PC-3 (cell line): ENCODE data around the gene MTG1. TPM values are rescaled to one million over a fixed set of nuclear protein-coding genes. Genes with fewer than 3 reads are reported as not detected.

Source experiments
- ATAC-seq: fragments of 200-7000 bp; cut with Tn5 transposase; 2 replicates; pipeline ENCODE4 v1.9.1; 2020; ENCODE audit warnings: mild to moderate bottlenecking, moderate library complexity
- BruUV-seq: library from RNA; stranded (reverse); fragments of 400-500 nt; replicated peaks from 2 replicates; lab custom pipeline; 2021; lab: Mats Ljungman, UMichigan
- CTCF ChIA-PET: fragments of 300-600 bp; sonication (Branson Sonifier 250); formaldehyde crosslinking; loops from one replicate; lab custom pipeline; 2022; ENCODE audit warnings: antibody characterized with exemption; lab: Charles Lee
- POLR2A ChIA-PET: fragments of 300-600 bp; sonication (Branson Sonifier 250); formaldehyde crosslinking; loops from one replicate; lab custom pipeline; 2022; ENCODE audit warnings: antibody characterized with exemption; ENCODE audit not compliant: unreplicated experiment; lab: Charles Lee
- DNase-seq: peaks from one replicate; pipeline ENCODE4 v3.0.0-alpha.2; 2015
- H2AFZ ChIP-seq: fragments of 300-600 bp; sonication (generic); 2 replicates; pipeline ENCODE4 v1.6.0; 2016; ENCODE audit warnings: antibody characterized with exemption, low read length
- H3F3A ChIP-seq: fragments of 300-600 bp; sonication (generic); one replicate; pipeline ENCODE4 v1.6.0; 2017; ENCODE audit warnings: antibody characterized with exemption, low read length, control low read depth, mild to moderate bottlenecking; ENCODE audit not compliant: unreplicated experiment
- H3K27ac ChIP-seq: fragments of 300-600 bp; sonication (generic); 2 replicates; pipeline ENCODE4 v1.5.1; 2016; ENCODE audit warnings: mild to moderate bottlenecking, low read length
- H3K27me3 ChIP-seq: fragments of 300-600 bp; sonication (generic); 2 replicates; pipeline ENCODE4 v1.6.1; 2016; ENCODE audit warnings: low read length, mixed read lengths
- H3K36me3 ChIP-seq: fragments of 300-600 bp; sonication (generic); 2 replicates; pipeline ENCODE4 v1.6.1; 2016; ENCODE audit warnings: low read depth, mixed run types, low read length, mixed read lengths
- H3K4me1 ChIP-seq: fragments of 300-600 bp; sonication (generic); 2 replicates; pipeline ENCODE4 v1.5.1; 2016; ENCODE audit warnings: low read length; ENCODE audit not compliant: insufficient read depth
- H3K4me2 ChIP-seq: fragments of 300-600 bp; sonication (generic); 2 replicates; pipeline ENCODE4 v1.6.0; 2016; ENCODE audit warnings: low read length
- H3K4me3 ChIP-seq: fragments of 300-600 bp; sonication (generic); 2 replicates; pipeline ENCODE4 v1.5.1; 2016; ENCODE audit warnings: mild to moderate bottlenecking, low read length, mixed read lengths
- H3K79me2 ChIP-seq: fragments of 300-600 bp; sonication (generic); 2 replicates; pipeline ENCODE4 v1.6.1; 2017; ENCODE audit warnings: low read length, mixed read lengths
- H3K9ac ChIP-seq: fragments of 300-600 bp; sonication (generic); 2 replicates; pipeline ENCODE4 v1.6.0; 2016; ENCODE audit warnings: mild to moderate bottlenecking, low read length
- H3K9me2 ChIP-seq: fragments of 300-600 bp; sonication (generic); replicated peaks from 2 replicates; pipeline ENCODE4 v1.6.1; 2016; ENCODE audit warnings: mixed run types, low read length, mixed read lengths
- H3K9me3 ChIP-seq: fragments of 300-600 bp; sonication (generic); 2 replicates; pipeline ENCODE4 v1.6.1; 2016; ENCODE audit warnings: low read length, mixed read lengths
- H4K20me1 ChIP-seq: fragments of 300-600 bp; sonication (generic); 2 replicates; pipeline ENCODE4 v1.6.1; 2016; ENCODE audit warnings: low read length, mixed read lengths
- CTCF ChIP-seq: fragments of 300-600 bp; sonication (generic); conservative IDR thresholded peaks from 2 replicates; pipeline ENCODE4 v1.5.1; 2017; ENCODE audit warnings: antibody characterized with exemption, low read depth, mild to moderate bottlenecking, low read length
- EZH2 ChIP-seq: fragments of 300-600 bp; sonication (generic); IDR thresholded peaks from one replicate; pipeline ENCODE4 v1.6.1; 2017; ENCODE audit warnings: antibody characterized with exemption, mild to moderate bottlenecking, low read length; ENCODE audit not compliant: unreplicated experiment
- EZH2phosphoT487 ChIP-seq: fragments of 300-600 bp; sonication (generic); IDR thresholded peaks from 2 replicates; pipeline ENCODE4 v1.6.1; 2018; ENCODE audit warnings: mild to moderate bottlenecking, antibody characterized with exemption, low read length, borderline replicate concordance
- intact Hi-C: fragments of 100-400 bp; cut with micrococcal nuclease; formaldehyde crosslinking; loops from 2 replicates; pipeline ENCODE4 v1.9.0; 2023
- total RNA-seq: library from RNA; depleted of rRNA; stranded (reverse); fragments of >200 nt; gene quantifications from 2 replicates; pipeline ENCODE4 v1.2.3, GENCODE V29; 2014

The MTG1 gene
- total RNA-seq, 1 experiment from 2014 or later: 39.4 TPM

GRCh38 chr10:133458021-133458709 lies 64.2 kb downstream of the MTG1 start:
- CTCF ChIA-PET: no interaction called here
- TF ChIP-seq EZH2 (no peak), CTCF (no peak), EZH2phosphoT487 (no peak)
- H3K9ac ChIP-seq: no peak overlapping the region
- no peaks in the 10 kb centered on the region for H4K20me1 ChIP-seq
- no peaks in the 10 kb centered on the region for H3K9me3 ChIP-seq
- no peaks in the 10 kb centered on the region for H3K36me3 ChIP-seq
- BruUV-seq: no TSS peak
- intact Hi-C loops: no loop called here
- no peaks in the 10 kb centered on the region for H3K79me2 ChIP-seq
- DNase-seq (no peak), ATAC-seq (no peak)
- no peaks in the 10 kb centered on the region for H3K9me2 ChIP-seq
- no peak overlapping the region for H3K4me3 ChIP-seq
- H2AFZ ChIP-seq: no peak overlapping the region
- no peaks in the 10 kb centered on the region for H3K4me1 ChIP-seq
- H3K27me3 ChIP-seq: no peaks in the 10 kb centered on the region
- no peaks in the 10 kb centered on the region for H3F3A ChIP-seq
- H3K4me2 ChIP-seq: no peak overlapping the region
- H3K27ac ChIP-seq: no peak overlapping the region
- POLR2A ChIA-PET: no interaction called here

DNA sequence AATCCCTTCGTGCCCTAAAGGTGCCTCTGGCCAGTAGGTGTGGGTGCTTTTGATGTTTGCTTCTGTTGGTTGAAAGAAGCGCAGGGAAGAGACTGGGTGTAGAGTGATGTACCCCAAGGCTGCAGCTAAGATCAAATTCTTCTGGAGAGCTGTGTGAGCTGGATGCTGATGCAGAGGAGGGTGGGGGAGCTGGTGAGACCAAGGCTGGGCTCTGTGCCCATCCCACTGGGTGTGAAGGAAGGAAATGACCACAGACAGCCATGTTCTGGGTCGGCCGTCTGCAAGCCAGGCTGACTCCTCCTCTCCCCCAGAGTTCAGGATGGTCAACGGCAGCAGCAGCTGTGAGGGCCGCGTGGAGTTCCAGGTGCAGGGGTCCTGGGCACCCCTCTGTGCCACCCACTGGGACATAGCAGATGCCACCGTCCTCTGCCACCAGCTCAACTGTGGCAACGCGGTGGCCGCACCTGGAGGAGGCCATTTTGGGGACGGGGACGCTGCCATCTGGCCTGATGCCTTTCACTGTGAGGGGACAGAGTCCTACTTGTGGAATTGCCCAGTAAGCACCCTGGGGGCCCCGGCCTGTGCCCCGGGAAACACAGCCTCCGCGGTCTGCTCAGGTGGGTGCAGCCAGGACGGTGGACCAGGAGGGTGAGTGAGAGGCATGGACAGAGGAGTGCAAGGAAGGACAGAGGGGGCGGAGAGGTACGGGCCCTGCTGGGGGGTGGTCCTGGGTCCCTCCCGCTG lies 64.9 kb downstream of the MTG1 start:
- intact Hi-C loops: no loop called here
- no peaks in the 10 kb centered on the region for H3K27me3 ChIP-seq
- no peaks in the 10 kb centered on the region for H3F3A ChIP-seq
- BruUV-seq: no TSS peak
- no peaks in the 10 kb centered on the region for H3K36me3 ChIP-seq
- no peak overlapping the region for H3K4me2 ChIP-seq
- H3K9ac ChIP-seq: no peak overlapping the region
- no peak overlapping the region for H2AFZ ChIP-seq
- no peaks in the 10 kb centered on the region for H3K4me1 ChIP-seq
- DNase-seq: no peak
- ChIA-PET CTCF (no interaction called here), POLR2A (no interaction called here)
- no peaks in the 10 kb centered on the region for H3K9me2 ChIP-seq
- ATAC-seq: no peak
- no peaks in the 10 kb centered on the region for H3K9me3 ChIP-seq
- no peaks in the 10 kb centered on the region for H4K20me1 ChIP-seq
- H3K79me2 ChIP-seq: no peaks in the 10 kb centered on the region
- no peak overlapping the region for H3K4me3 ChIP-seq
- no peak overlapping the region for H3K27ac ChIP-seq
- TF ChIP-seq EZH2phosphoT487: no peak
- TF ChIP-seq CTCF: no peak
- no peak for TF ChIP-seq EZH2
